Peyer's patch (tissue), 4 donors: Measurements from ENCODE around the gene SYNGR2. TPM values are rescaled to one million over a fixed set of nuclear protein-coding genes. Genes with fewer than 3 reads are reported as not detected.

Experiments used
- DNase-seq, 3 donors: peaks; one replicate each; pipeline ENCODE4 v3.0.0-alpha.2; 2017 to 2019
- H3K27ac ChIP-seq, 4 donors: fragments of 200-600 bp; sonication (generic); one replicate each; pipeline ENCODE4 v1.5.1; 2016 to 2019
- H3K27me3 ChIP-seq, 2 donors: fragments of 200-600 bp; sonication (generic); one replicate each; pipeline ENCODE4 v1.5.1; 2019
- H3K36me3 ChIP-seq, 3 donors: fragments of 200-600 bp; sonication (generic); one replicate each; pipeline ENCODE4 v1.5.1; 2016 to 2019
- H3K4me1 ChIP-seq, 4 donors: fragments of 200-600 bp; sonication (generic); one replicate each; pipeline ENCODE4 v1.5.1; 2016 to 2019
- H3K4me3 ChIP-seq, 4 donors: fragments of 200-600 bp; sonication (generic); 1 replicate in 3 of 4; 2 replicates in 1 of 4; pipeline ENCODE4 v1.5.1; 2016 to 2019; ENCODE audit warnings: mild to moderate bottlenecking in 1 of 4
- H3K9me3 ChIP-seq, 4 donors: fragments of 200-600 bp; sonication (generic); one replicate each; pipeline ENCODE4 v1.5.1; 2016 to 2019; ENCODE audit warnings: mild to moderate bottlenecking in 1 of 4
- CTCF ChIP-seq, 6 experiments: fragments of 450-650 bp in 4 of 6; fragments of 200-600 bp in 2 of 6; sonication (generic) in 1 of 6; IDR thresholded peaks; one replicate each; pipeline ENCODE4 v1.5.1; 2017 to 2019; ENCODE audit warnings: antibody characterized with exemption in 6 of 6, mild to moderate bottlenecking in 3 of 6, moderate library complexity in 1 of 6
- POLR2A ChIP-seq, 2 donors: fragments of 450-650 bp; IDR thresholded peaks; one replicate each; pipeline ENCODE4 v1.5.1; 2017; ENCODE audit warnings: antibody characterized with exemption in 2 of 2, mild to moderate bottlenecking in 2 of 2, moderate library complexity in 2 of 2
- total RNA-seq, 4 donors: library from RNA; depleted of rRNA; stranded (reverse); fragments of >200 nt; gene quantifications; one replicate each; pipeline ENCODE4 v1.1.0, GENCODE V29; 2016

The SYNGR2 gene
- total RNA-seq, 4 donors from 2014 or later, result 51.2 to 87.2 (median 77.3) TPM

GRCh38 chr17:78154903-78155811 is 13.2 kb upstream of the SYNGR2 start:
- H3K4me3 ChIP-seq, result no peak overlapping the region
- H3K9me3 ChIP-seq, result no peaks in the 10 kb centered on the region
- peaks cover 0 to 21% (median 3%) of the 10 kb centered on the region in 4 donors for H3K4me1 ChIP-seq
- H3K36me3 ChIP-seq, result no peaks in the 10 kb centered on the region
- TF ChIP-seq POLR2A (IDR thresholded peaks at IDR 0.05), result no peak
- TF ChIP-seq CTCF (IDR thresholded peaks at IDR 0.05), result no peak
- H3K27me3 ChIP-seq, result no peaks in the 10 kb centered on the region
- peak overlapping the region in 2 of 4 donors; percentile 17 to 66 for H3K27ac ChIP-seq
- peak in 2 of 3 donors; percentile 50 to 68 for DNase-seq

GRCh38 chr17:78159575-78160158 is 8.7 kb upstream of the SYNGR2 start:
- Histone ChIP-seq H3K4me1 (peaks cover 0 to 7% (median 0%) of the 10 kb centered on the region in 4 donors), H3K36me3 (no peaks in the 10 kb centered on the region), H3K27me3 (no peaks in the 10 kb centered on the region), H3K27ac (peak overlapping the region in 1 of 4 donors; percentile 19), H3K4me3 (no peak overlapping the region), H3K9me3 (no peaks in the 10 kb centered on the region)
- TF ChIP-seq CTCF (IDR thresholded peaks at IDR 0.05), result no peak
- TF ChIP-seq POLR2A (IDR thresholded peaks at IDR 0.05), result no peak
- no peak for DNase-seq

GRCh38 chr17:78163881-78164747 is 4.3 kb upstream of the SYNGR2 start:
- no peak for DNase-seq

GRCh38 chr17:78164748-78165607 is 3.4 kb upstream of the SYNGR2 start:
- Histone ChIP-seq H3K4me3 (no peak overlapping the region), H3K4me1 (peaks cover 0 to 14% (median 8%) of the 10 kb centered on the region in 4 donors), H3K27me3 (no peaks in the 10 kb centered on the region), H3K9me3 (no peaks in the 10 kb centered on the region), H3K27ac (no peak overlapping the region), H3K36me3 (no peaks in the 10 kb centered on the region)
- TF ChIP-seq CTCF (IDR thresholded peaks at IDR 0.05), result no peak
- no peak for TF ChIP-seq POLR2A (IDR thresholded peaks at IDR 0.05)
- no peak for DNase-seq

More at GRCh38 chr17:78163881-78164747, 4.3 kb upstream of the SYNGR2 start:
- no peaks in the 10 kb centered on the region for H3K27me3 ChIP-seq
- peaks cover 0 to 11% (median 0%) of the 10 kb centered on the region in 4 donors for H3K4me1 ChIP-seq
- no peak for TF ChIP-seq CTCF (IDR thresholded peaks at IDR 0.05)
- no peak for TF ChIP-seq POLR2A (IDR thresholded peaks at IDR 0.05)
- no peaks in the 10 kb centered on the region for H3K36me3 ChIP-seq
- H3K27ac ChIP-seq, result no peak overlapping the region
- no peak overlapping the region for H3K4me3 ChIP-seq
- no peaks in the 10 kb centered on the region for H3K9me3 ChIP-seq
